Measurements from ENCODE around the gene KLRC2.
"Not testable (repeated sequence)": the region's sequence is repeated elsewhere in the genome, so short reads cannot be mapped to it uniquely, and the experiment has no call there.

The KLRC2 gene

GRCh38 chr12:10435816-10436215 is at the start of gene KLRC2:
KLRC2 (minus strand) TSS chr12:10436010; CDS start chr12:10435986, 24 bp downstream.
- not testable (repeated sequence) for DNase-seq (ENCODE audit: low read depth in 1 of 2, low spot score in 1 of 2)

GRCh38 chr12:10481901-10482300 is 46.1 kb upstream of the KLRC2 start:
- DNase-seq (ENCODE audit: low read depth in 1 of 2, low spot score in 1 of 2) = not testable (repeated sequence)

- DNase-seq (ENCODE audit: low read depth in 1 of 2, low spot score in 1 of 2) = not testable (repeated sequence)
Measured at GRCh38 chr12:10472808-10473207, 37.0 kb upstream of the KLRC2 start.

- DNase-seq (ENCODE audit: low read depth in 1 of 2, low spot score in 1 of 2) = no peak
Measured at GRCh38 chr12:10469701-10470100, 33.9 kb upstream of the KLRC2 start.

GRCh38 chr12:10466311-10466710 is 30.5 kb upstream of the KLRC2 start:
- no peak for DNase-seq (ENCODE audit: low read depth in 1 of 2, low spot score in 1 of 2)

- DNase-seq (ENCODE audit: low read depth in 1 of 2, low spot score in 1 of 2) = no peak
Measured at GRCh38 chr12:10457760-10458159, 21.9 kb upstream of the KLRC2 start.

- no peak for DNase-seq (ENCODE audit: low read depth in 1 of 2, low spot score in 1 of 2)
Measured at GRCh38 chr12:10456856-10457255, 21.0 kb upstream of the KLRC2 start.

- DNase-seq (ENCODE audit: low read depth in 1 of 2, low spot score in 1 of 2) = no peak
Measured at GRCh38 chr12:10455766-10456165, 20.0 kb upstream of the KLRC2 start.

- no peak for DNase-seq (ENCODE audit: low read depth in 1 of 2, low spot score in 1 of 2)
Measured at GRCh38 chr12:10454531-10454930, 18.7 kb upstream of the KLRC2 start.

GRCh38 chr12:10453156-10453555 is 17.3 kb upstream of the KLRC2 start, which contains the start of gene KLRC1:
KLRC1 (minus strand) TSS chr12:10453377; CDS start chr12:10451156, 2,221 bp downstream.
- no peak for DNase-seq (ENCODE audit: low read depth in 1 of 2, low spot score in 1 of 2)

- DNase-seq (ENCODE audit: low read depth in 1 of 2, low spot score in 1 of 2) = no peak
Measured at GRCh38 chr12:10448236-10448635, 12.4 kb upstream of the KLRC2 start.

- DNase-seq (ENCODE audit: low read depth in 1 of 2, low spot score in 1 of 2) = not testable (repeated sequence)
Measured at GRCh38 chr12:10446052-10446451, 10.2 kb upstream of the KLRC2 start.

- not testable (repeated sequence) for DNase-seq (ENCODE audit: low read depth in 1 of 2, low spot score in 1 of 2)
Measured at GRCh38 chr12:10441144-10441543, 5.3 kb upstream of the KLRC2 start.

GRCh38 chr12:10439608-10440274 is 3.9 kb upstream of the KLRC2 start:
- not testable (repeated sequence) for DNase-seq (ENCODE audit: low read depth in 1 of 2, low spot score in 1 of 2)

- DNase-seq (ENCODE audit: low read depth in 1 of 2, low spot score in 1 of 2) = not testable (repeated sequence)
Measured at GRCh38 chr12:10437601-10438000, 1.8 kb upstream of the KLRC2 start.

GRCh38 chr12:10430623-10431022 is 5.2 kb downstream of the KLRC2 start:
- not testable (repeated sequence) for DNase-seq (ENCODE audit: low read depth in 1 of 2, low spot score in 1 of 2)

- DNase-seq (ENCODE audit: low read depth in 1 of 2, low spot score in 1 of 2) = not testable (repeated sequence)
Measured at GRCh38 chr12:10425938-10426337, 9.9 kb downstream of the KLRC2 start.

- not testable (repeated sequence) for DNase-seq (ENCODE audit: low read depth in 1 of 2, low spot score in 1 of 2)
Measured at GRCh38 chr12:10424260-10424899, 11.4 kb downstream of the KLRC2 start.

- DNase-seq (ENCODE audit: low read depth in 1 of 2, low spot score in 1 of 2) = not testable (repeated sequence)
Measured at GRCh38 chr12:10422159-10422558, 13.7 kb downstream of the KLRC2 start.

GRCh38 chr12:10420334-10420733 is 15.5 kb downstream of the KLRC2 start, which contains the start of gene KLRC3:
KLRC3 (minus strand) TSS chr12:10420595; CDS start chr12:10420550, 45 bp downstream.
- not testable (repeated sequence) for DNase-seq (ENCODE audit: low read depth in 1 of 2, low spot score in 1 of 2)

- DNase-seq (ENCODE audit: low read depth in 1 of 2, low spot score in 1 of 2) = no peak
Measured at GRCh38 chr12:10409392-10409791, 26.4 kb downstream of the KLRC2 start, which contains the start of gene KLRC4. KLRC4 (minus strand) TSS chr12:10409757; CDS start chr12:10409575, 182 bp downstream.

GRCh38 chr12:10408842-10409241 is 27.0 kb downstream of the KLRC2 start:
- no peak for DNase-seq (ENCODE audit: low read depth in 1 of 2, low spot score in 1 of 2)

All from activated T-helper 1 cell treated with anti-CD3 and anti-CD28 coated beads, Interleukin-2, amount 50 U/mL, for 16 hours (primary cell).